AG09319 (cell line): ENCODE results near the gene DHRS7B.

Experiments
- DNase-seq: peaks from one replicate; pipeline ENCODE4 v3.0.0-alpha.2; 2010; ENCODE audit warnings: low read depth; ENCODE audit errors: extremely low read depth
- TF ChIP-seq, protein P1 (sequence below): IDR thresholded peaks from 2 replicates; pipeline ENCODE4 v1.5.1; 2011; ENCODE audit warnings: low read depth, mild to moderate bottlenecking, inconsistent platforms, low read length, moderate library complexity

Gene DHRS7B

DNA sequence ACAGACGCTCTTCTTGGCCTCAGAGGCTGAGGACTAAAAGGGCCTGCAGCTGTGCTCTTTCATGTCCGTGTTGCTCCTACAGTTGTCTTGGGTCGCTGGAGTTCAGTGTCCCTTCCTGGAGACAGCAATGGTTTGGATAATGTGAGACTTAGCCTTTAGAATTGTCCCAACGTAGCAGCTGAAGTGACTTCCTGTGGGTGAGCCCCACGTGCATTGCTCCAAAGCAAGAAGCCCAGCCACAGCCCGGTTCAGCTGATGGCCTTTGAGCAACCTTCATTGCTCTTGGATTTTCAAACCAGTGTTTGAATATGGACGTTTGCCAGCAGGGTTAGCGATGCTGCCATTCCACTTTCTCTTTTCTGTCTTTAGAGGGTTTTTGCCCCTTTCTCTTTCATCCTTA is 67.5 kb downstream of the DHRS7B start:
- TF ChIP-seq, protein P1, sequence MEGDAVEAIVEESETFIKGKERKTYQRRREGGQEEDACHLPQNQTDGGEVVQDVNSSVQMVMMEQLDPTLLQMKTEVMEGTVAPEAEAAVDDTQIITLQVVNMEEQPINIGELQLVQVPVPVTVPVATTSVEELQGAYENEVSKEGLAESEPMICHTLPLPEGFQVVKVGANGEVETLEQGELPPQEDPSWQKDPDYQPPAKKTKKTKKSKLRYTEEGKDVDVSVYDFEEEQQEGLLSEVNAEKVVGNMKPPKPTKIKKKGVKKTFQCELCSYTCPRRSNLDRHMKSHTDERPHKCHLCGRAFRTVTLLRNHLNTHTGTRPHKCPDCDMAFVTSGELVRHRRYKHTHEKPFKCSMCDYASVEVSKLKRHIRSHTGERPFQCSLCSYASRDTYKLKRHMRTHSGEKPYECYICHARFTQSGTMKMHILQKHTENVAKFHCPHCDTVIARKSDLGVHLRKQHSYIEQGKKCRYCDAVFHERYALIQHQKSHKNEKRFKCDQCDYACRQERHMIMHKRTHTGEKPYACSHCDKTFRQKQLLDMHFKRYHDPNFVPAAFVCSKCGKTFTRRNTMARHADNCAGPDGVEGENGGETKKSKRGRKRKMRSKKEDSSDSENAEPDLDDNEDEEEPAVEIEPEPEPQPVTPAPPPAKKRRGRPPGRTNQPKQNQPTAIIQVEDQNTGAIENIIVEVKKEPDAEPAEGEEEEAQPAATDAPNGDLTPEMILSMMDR = no peak
- no peak for DNase-seq

DNA sequence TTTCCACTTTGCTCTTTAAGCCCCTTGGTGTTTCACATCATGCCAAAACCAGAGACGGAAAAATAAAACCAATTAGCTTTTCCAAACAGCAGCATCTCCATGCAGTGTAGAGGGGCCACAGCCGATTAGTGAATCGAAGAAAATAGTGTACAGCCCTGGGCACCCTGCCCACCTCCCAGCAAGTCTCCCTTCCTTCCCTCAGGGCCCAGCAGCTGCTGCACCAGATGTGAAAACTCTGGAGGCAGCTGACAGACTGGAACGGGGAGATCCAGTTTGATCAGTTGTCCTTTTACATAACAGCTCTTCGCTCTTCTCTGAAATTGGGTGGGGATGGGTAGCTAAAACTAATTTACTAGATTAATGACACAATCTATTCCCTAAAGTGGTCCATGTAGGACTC is 67.9 kb downstream of the DHRS7B start:
- TF ChIP-seq, protein P1 = no peak
- DNase-seq = peak; percentile 19

DNA sequence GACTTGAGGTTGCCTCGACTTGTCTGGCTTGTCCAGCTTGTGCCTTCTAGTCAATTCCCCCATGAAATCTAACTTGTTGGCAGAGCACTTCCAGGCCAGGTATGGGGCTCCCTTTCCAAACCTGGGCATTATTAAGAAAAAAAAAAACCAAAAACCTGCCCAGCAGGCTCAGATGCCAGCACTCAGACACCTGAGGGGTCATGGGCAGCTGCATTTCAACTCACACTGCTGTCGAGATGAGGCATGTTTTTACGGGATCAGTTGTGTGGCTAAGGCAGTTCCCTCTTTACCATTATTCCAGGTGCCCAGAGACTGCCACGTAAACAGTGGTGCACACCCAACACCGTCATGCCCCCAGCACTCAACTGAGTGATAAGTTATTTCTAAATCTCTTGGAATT is 69.4 kb downstream of the DHRS7B start:
- DNase-seq = no peak
- TF ChIP-seq, protein P1 = no peak

DNA sequence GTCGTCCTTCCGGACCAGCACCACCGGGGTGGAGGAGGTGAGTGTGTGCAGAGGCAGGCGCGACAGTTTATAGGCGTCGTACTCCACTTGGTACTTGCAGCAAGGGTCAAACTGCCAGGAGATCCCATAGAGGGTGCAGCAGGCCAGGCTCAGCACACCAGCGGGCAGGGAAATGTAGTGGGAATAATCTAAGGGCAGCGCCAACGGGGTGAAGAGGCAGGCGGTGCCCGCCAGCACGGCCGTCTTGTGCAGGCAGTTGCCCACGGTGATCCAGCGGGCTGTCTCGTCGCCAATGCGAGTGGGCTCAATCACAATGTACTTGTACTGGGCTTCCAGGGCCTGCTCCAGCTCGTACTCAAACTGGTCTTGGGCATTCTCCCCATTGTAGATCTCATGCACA is 71.6 kb downstream of the DHRS7B start:
- TF ChIP-seq, protein P1 = no peak
- DNase-seq = no peak

DNA sequence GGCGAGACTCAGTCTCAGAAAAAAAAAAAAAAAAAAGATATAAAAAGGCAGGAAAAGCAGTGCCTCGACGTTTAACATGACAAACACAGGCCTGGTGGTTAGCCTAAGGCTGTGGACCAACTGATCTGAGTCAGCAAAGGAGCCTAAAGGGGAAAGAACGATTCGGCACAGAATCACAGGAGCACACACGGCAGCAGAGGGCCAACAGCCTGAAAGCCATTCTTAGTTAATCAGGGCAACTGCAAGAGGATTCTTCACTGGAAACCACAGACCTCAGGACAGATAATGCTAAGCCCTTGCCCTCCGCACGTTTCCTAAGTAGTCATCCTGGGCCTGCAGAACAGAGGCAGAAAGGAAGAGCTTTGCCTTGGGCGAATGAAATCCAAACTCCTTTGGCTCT is 72.5 kb downstream of the DHRS7B start:
- DNase-seq = peak; percentile 11
- TF ChIP-seq, protein P1 = no peak

DNA sequence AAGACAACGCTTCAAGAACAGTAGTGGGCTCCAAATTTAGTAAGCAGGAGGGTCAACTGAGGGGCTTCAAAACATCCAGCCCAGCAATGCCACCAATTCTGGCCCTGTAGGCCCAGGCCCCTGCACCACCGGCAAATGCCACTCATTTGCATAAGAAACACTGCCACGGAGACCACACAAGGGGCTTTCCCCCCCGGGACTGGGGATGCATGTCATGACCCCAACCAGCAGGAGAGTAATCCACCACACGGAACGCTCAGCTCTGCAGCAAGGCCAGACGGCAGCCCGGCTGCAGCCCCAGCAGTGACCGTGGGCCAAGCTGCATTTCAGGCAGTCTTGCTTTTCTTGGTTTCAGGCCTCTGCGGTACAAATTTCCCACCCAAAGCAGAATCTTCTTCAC is 73.1 kb downstream of the DHRS7B start:
- no peak for DNase-seq
- TF ChIP-seq, protein P1 = no peak

DNA sequence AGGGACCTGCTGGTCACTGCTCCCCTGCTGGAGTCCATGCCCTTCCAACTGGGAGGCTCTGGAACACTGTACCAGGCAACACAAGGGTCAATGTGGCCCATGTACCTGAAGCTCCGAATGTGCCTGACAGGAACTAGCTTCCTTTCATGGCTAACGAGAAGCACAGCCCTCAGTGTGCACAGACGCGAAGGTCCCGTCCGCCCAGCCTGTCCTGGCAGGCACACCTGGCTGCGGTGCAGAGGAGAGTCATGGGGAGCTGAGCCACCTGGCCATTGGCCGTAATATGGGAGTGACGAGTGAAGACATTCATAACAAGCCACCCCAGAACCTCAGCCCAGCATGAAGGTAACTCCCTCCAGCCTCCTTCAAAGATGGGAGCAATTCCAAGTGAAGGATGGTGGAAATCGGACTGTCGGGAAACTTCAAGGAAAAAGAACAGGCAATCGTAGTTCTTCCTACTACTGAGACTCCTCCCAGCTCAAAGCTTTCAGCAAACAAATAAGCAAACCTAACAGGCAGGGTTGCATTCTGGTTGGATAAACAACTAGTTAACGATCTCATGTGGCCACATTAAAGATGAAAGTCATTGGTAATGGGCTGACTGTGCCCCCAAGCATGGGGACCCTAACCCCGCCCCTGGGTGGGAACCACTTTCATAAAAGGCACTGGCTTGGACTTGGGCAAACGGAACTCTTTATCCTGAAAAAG is 74.0 kb downstream of the DHRS7B start:
- DNase-seq = no peak
- TF ChIP-seq, protein P1 = no peak
